Activated CD8-positive, alpha-beta memory T cell treated with anti-CD3 and anti-CD28 coated beads for 4 hours (primary cell): Measurements from ENCODE around the gene ZAR1.
"Not testable (repeated sequence)": the region's sequence is repeated elsewhere in the genome, so short reads cannot be mapped to it uniquely, and the experiment has no call there.

Experiments used
- DNase-seq, 2 donors: peaks; one replicate each; pipeline ENCODE4 v3.0.0-alpha.2; 2020; ENCODE audit warnings: low read depth in 2 of 2

ZAR1 gene

DNA sequence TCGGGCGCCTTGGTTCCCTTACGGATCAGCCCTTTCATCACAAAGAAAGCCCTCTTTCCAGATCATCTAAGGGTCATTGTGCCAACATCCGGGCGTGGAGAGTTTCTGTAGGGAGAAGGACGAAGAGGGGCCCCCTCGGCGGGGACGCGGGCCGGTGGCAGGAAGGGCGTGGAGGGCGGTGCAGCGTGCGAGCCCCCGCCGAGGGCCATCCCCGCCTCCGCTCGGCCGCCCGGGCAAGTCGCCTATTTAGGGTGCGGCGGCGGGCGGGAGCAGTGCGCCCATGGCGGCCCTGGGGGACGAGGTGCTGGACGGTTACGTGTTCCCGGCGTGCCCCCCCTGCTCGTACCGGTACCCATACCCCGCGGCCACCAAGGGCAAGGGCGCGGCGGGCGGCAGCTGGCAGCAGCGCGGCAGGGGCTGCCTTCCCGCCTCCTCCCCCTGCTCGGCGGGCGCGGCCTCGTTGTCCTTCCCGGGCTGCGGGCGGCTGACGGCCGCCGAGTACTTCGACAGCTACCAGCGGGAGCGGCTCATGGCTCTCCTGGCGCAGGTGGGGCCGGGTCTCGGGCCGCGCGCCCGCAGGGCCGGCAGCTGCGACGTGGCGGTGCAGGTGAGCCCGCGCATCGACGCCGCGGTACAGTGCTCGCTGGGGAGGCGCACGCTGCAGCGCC lies at the start of gene ZAR1:
Gene ZAR1, plus strand, starts transcription at position 241 of the 668 bp plus-strand sequence. Its CDS starts 40 bp downstream, at position 281.
- no peak for DNase-seq

- DNase-seq = not testable (repeated sequence)
Observed at GRCh38 chr4:48440914-48441313, 49.1 kb upstream of the ZAR1 start.

GRCh38 chr4:48445704-48446103 lies 44.3 kb upstream of the ZAR1 start:
- DNase-seq = no peak

DNA sequence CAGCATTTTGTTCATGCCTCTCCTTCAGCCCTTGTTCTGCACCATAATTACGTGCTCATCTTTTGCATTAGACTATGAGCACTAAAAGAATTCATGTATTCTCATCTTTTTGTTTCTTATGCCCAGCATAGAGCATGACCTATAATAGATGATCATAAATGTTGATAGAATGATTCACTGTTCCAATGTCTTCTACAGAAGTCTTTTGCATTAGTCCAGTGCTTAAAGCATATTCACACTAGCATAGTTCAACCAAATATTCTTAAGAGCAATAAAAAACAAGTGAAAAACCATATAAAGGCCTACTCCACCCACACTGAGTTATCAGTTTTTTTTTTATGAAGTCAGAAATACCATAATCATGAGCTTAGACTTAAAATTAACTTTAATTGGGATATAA lies 43.4 kb upstream of the ZAR1 start:
- no peak for DNase-seq

GRCh38 chr4:48449151-48449550 lies 40.9 kb upstream of the ZAR1 start:
- no peak for DNase-seq

- no peak for DNase-seq
Observed at GRCh38 chr4:48450740-48451139, 39.3 kb upstream of the ZAR1 start.

DNA sequence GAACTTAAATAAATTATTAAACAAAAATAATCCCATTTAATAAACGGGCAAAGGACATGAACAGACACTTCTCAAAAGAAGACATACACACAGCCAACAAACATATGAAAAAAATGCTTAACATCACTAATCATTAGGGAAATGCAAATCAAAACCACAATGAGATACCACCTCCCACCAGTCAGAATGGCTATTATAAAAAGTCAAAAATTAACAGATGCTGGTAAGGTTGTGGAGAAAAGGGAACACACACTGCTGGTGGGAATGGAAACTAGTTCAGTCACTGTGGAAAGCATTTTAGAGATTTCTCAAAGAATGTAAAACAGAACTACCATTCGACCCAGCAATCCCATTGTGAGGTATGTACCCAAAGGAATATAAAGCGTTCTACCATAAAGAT lies 38.4 kb upstream of the ZAR1 start:
- DNase-seq = not testable (repeated sequence)

DNA sequence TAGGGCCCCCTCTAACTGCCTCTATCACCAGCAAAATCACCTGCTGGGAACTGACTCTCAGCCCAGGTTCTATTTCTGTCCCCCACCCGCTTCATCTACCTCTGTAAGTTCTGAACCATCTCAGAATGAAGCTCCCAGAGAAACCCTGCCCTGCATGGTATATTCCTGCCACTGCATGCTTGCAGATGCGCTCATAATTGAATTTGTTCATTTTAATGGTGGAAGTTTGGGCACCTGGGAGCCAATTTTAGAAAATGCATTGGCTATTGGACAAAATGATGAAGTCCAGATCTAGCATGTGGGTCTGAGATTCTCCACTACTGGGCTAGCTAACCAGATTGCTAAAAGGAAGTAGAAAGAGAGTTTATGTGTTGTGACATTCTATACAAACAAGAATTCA lies 35.5 kb upstream of the ZAR1 start:
- DNase-seq = no peak

DNA sequence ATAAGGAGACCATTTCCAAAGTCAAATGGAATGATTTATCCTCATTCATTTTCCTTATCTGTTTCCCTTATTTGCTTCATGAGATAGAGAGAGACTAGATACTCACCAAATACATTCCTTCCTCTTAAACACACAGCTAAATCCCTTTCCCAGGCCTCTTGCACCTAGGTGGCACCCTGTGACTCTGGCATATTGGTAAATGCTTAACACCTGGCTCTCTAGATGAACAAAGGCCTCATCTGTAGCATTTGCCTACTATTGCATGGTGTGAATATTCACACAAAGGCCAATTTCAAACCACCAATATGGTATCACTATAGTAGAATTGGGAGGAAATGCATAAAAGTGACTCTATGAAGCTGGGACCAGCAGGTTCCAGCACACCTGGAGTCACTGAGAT lies 29.1 kb upstream of the ZAR1 start:
- no peak for DNase-seq

DNA sequence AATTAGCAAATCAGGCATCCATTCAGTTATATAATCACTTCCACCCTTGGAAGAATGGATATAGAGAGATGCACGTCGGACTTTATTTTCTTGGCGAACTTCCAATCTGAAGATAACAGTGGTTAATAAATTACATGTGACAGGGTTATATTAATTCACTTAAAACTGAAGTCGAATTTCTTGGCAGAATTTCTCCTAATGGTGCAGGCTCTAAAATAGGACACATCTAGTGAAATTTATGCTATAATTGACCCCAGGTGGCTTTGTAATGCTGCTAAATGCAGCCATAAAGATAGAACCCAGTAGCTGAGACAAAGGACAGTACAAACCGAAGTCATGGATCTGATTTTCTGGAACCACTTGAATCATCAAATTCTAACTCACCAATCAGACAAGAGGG lies 27.7 kb upstream of the ZAR1 start:
- DNase-seq = no peak

- DNase-seq = no peak
Observed at GRCh38 chr4:48467442-48467841, 22.6 kb upstream of the ZAR1 start.

DNA sequence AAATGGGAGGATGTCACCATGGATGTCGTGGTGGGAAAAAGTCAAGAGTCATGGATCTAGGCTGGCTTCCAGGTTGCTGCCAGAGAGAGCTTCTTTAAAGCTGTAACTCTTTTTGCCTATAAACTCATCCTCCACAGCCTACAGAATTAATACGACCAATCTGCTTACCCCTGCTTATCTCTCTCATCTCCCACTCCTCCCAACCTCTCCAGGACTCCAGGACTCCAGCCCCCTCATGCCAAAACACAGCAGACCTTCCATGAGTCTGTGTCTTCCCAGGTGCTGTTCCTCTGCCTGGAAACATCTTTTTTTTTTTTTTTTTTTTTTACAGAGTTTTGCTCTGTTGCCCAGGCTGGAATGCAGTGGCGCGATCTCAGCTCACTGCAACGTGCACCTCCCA lies 22.2 kb upstream of the ZAR1 start:
- no peak for DNase-seq

- DNase-seq = no peak
Observed at GRCh38 chr4:48470137-48470536, 19.9 kb upstream of the ZAR1 start.

DNA sequence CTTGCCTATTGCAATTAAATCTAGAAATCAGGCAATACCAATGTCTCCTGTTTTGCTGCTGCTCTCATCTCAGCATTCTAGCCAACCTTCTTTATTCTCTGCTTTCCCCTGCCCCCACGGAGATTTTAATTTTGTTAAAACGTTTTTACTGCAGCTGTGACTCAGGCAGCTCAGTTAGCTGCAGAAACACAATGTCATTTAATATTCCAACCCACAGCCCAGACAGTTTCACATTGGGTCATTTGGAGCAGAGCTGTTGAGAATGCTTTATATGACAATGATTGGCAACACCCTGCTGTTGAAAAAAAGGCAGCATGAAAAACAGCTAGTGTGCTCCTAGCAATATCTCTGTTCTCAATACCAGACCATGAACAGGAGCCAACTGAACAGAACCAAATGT lies 19.5 kb upstream of the ZAR1 start:
- no peak for DNase-seq

- no peak for DNase-seq
Observed at GRCh38 chr4:48472794-48473193, 17.3 kb upstream of the ZAR1 start.

- DNase-seq = no peak
Observed at GRCh38 chr4:48475770-48476169, 14.3 kb upstream of the ZAR1 start.

GRCh38 chr4:48478273-48478672 lies 11.8 kb upstream of the ZAR1 start:
- DNase-seq = no peak

DNA sequence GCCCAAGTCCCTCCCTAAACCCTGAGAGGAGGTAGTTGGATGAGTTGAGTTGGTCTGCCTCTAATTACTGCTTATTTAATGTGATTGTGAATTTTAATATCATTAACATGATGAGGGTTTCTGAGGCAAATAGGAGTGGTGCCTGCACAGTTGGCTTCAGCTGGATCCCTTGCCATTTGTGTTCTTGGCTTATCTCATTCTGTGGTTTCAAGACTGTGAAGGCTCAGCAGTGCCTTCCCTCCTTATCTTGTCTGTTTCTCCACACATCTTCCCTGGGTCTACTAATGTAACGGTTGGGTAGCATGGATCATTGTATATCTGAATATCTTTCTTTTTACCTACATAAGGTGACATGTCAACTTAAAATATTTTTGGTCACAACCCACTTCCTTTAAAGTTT lies 8.5 kb upstream of the ZAR1 start:
- no peak for DNase-seq

DNA sequence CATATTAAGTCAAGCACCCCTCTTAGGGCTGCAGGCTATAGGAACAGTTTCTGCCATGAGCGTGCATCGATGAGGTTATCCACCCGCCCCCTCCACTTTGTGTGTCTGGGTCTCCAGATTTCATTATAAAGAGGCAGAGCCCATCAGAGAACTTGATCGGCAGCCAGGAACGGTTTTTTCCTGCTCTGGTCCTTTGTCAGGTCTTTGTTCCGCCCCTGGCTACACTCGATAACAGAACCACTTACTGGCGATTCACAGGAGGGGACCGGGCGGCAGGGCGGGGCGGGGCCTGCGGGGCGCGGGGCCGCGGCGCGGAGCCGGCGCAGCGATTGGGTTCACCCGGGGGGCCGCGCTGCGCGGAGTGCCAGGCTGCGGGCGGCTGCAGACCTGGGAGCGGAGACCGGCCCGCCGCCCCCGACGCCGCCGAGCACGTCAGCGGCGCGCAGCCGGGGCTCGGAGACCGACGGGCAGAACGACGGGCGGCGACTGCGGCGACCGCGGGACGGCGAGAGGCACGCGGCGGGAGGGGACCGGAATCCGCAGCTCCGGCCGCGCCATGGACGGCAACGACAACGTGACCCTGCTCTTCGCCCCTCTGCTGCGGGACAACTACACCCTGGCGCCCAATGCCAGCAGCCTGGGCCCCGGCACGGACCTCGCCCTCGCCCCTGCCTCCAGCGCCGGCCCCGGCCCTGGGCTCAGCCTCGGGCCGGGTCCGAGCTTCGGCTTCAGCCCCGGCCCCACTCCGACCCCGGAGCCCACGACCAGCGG lies 6.9 kb upstream of the ZAR1 start, which contains the start of gene SLC10A4:
Gene SLC10A4, plus strand, starts transcription at position 338 of the 771 bp plus-strand sequence. Its CDS starts 219 bp downstream, at position 557.
- no peak for DNase-seq

DNA sequence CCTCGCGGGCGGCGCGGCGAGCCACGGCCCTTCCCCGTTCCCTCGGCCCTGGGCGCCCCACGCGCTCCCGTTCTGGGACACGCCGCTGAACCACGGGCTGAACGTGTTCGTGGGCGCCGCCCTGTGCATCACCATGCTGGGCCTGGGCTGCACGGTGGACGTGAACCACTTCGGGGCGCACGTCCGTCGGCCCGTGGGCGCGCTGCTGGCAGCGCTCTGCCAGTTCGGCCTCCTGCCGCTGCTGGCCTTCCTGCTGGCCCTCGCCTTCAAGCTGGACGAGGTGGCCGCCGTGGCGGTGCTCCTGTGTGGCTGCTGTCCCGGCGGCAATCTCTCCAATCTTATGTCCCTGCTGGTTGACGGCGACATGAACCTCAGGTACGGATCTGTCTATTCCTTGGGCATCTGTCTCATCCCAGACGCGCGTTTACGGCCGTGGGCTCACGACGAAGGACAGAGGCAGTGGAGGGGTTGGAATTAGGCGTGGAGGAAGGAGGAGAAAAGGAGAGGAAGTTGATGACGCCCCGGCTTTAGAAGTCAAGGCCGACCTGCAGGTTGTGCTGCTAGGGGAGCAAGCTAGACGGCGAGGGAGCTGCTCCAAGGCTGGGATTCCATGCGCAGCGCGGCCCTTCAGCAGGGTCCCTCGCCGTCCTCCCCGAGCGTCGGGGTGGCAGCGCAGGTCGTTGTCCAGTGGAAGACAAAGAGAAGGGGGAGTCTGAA lies 6.1 kb upstream of the ZAR1 start:
- DNase-seq = no peak

GRCh38 chr4:48484494-48485168 lies 5.4 kb upstream of the ZAR1 start:
- no peak for DNase-seq

- no peak for DNase-seq
Observed at GRCh38 chr4:48489683-48490011, 405 bp upstream of the ZAR1 start.
